Kasumi-1 (cell line): ENCODE measurements around the gene ST3GAL3.

ENCODE experiments used
- DNase-seq, 2 experiments: peaks; one replicate each; lab custom pipeline; 2025; lab: John Stamatoyannopoulos, UW

ST3GAL3 gene

DNA sequence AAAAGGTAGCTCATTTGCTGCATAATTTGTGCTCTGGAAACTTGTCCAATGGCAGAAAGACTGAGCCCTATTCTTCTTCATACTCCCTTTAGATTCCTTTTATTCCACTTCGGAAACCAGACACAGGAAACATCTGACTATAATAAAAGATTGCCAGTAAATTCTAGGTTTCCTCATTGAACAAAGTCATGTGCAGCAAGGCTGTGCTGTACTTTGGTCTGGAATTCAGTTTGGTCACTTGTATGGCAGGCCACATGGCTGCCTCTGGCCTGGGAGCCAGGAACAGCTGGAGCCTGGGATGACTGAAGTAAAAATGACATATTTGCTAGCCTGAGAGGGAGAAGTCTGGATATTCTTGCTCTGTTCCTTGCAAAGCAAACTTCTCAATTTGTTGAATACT lies 79.6 kb downstream of the ST3GAL3 start:
- peak; percentile 59 to 72 for DNase-seq

DNA sequence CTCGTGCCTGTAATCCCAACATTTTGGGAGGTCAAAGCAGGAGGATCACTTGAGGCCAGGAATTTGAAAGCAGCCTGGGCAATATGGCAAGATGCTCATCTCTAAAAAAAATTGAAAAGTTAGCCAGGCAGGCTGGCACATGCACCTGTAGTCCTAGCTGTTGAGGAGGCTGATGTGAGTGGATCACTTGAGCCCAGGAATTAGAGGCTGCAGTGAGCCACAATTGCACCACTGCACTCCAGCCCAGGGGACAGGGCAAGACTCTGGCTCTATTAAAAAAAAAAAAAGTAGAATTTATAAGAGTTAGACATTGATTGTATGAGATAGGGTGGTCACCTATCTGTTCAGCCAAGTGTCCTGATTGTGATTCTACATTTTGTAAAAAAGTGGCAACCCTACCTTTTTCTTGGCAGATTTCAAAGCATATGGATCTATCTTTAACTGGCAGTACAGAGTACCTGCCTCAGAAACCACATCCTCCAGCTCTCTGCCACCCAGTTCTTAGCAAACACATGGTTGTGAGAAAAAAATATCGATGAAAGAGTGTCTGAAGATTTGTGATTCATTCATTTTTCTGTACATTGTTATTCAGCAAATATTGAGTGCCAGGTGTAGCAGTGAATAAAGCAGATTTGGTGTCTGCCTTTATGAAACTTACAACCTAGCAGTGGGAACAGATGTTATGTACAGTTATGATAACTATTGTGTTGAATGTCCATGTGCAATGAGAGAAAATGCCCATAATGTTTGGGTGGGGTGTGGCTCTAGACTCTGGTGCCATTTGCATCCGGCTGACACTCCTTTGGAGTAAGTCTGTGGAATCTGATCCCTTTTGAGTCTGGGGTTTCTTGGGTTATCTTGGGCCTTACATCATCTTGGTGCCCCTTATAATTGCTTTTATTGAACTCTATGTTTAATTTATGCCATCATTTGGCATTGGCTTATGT lies 82.5 kb downstream of the ST3GAL3 start:
- DNase-seq, result peak in 1 of 2 experiments; percentile 18

DNA sequence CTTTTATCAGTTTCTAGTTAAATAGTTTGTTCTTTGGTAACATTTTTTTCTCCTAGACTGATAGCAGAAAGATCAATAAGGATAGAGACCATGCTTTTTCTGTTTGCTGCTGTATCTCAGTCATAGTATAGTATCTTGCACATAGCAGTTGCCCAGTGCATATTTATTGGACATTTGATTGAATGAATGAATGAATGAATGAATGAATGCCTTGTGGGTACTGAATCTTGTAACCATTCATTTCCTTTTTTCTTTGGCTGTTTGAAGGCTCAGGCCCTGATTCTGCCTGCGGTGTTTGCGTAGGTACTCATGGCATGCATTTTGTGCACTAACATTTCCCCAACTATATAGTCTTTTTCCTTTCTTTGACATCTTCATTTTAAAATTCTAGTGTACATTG lies 83.9 kb downstream of the ST3GAL3 start:
- no peak for DNase-seq

DNA sequence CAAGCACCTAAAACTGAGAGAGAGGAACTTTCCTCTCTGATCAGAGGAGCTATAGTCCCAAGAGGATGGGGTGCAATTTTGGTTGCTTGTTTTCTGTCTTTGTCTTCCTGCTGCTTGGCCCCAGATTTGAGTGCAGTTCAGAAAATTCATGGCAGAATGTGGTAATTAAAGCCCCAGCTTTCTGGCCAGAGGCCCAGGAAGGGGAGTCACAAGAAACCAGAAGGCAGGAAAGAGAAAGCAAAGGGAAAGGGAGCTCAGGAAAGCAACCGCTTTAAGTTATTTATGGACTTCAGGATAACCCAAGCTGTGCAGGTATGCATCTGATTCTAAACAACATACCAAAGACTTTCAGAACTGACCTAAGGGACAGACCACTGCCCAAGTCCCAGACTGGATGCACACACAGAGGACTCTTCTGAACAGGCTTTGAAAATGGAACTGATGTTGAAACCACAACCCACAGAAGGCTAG lies 88.8 kb downstream of the ST3GAL3 start:
- peak; percentile 58 to 63 for DNase-seq

DNA sequence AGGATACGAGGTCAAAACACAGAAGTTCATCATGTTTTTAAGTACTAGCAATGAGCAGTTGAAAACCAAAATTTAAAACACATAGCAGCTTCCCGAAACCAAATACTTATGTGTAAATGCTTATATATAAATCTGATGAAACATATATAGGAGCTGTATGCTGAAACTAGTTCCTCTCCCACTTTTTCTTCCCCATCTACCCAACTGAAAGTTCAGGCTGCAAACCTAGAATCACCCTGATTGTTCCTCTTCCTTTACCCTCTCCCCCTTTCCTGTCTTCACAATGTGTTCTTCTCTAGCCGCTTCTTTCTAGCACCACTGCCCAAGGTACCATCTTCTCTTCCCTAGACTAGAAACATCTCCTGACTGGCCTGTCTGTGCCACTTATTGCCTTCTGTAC lies 90.6 kb downstream of the ST3GAL3 start:
- DNase-seq, result peak; percentile 75 to 86

DNA sequence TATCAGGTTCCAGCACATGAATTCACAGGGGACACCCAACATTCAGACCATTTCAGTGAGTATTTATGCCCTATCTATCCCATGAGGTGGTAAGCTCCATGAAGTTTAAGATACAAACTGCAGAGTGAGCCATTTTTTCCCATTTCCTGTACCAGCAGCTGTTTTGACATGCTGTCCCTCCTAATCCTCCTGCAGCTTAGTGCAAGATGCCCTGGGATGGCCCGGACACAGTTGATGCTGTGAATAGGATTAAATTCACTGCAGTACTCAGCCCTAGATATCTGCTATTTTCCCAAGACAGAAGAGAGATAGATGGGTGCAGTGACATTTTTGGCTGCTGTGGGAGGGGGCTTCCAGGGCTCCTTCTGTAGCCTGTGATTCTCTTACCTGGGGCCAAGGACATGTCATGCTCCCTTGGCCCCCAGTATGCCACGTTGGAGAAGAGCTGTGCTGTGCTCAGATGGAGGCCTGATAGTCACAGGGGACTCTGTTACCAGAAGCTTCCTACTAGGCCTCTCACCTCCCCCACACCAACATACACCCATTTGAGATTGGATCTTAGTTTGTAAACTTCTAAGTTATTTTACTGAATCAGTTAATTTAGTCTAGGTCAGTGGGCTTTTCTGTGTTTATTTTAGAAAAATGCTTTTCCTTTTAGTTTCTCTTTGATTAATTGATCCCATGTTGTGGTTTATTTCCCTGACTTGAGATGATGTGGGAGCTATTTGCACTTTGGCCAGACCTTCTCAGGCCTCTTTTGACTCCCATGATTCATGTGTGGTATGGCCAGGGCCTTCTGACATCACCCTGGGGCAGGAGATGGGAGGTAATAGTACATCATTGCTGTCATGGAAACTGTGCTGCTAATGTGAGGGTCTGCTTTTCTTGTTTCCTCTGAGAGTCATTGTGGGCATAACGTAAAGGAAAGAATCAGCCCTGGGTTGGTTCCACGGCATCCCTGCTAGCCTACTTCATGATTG lies 92.6 kb downstream of the ST3GAL3 start:
- no peak for DNase-seq

DNA sequence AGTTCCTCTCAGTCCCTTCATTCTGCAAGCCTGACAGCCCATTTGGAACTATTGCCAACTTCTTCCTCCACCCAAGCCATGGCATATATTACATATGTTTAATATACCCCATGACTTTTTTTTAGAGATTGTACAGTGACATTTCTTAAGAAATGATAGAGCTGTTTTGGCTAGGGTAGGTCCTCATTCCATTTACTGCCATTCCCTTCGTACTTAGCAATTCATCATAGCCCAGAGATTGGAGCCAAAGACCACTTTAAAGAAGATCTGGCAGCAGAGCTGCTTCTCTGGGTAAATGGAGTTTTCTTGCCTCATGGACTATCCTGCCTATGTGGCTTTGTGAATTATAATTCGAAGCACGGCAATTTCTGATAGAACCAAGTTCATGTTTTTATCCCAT lies 93.4 kb downstream of the ST3GAL3 start:
- no peak for DNase-seq

DNA sequence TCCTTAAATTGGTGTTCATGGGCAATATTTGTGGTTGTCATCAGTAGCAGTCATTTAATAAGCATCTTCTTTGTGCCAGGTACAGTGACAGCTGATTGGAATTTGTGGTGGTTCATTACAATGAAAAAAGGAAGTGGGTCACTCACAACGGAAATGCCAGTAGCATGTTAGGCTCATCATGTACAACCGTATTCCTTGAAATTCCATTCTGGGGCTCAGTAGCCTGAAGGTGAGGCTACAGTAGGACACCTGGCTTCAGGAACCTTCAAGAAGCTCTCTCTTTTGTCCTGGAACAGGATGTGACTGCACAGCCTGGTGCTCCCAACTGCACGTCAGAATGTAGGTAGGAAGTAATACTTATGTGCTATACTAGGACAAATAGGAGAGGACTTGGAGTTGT lies 93.9 kb downstream of the ST3GAL3 start:
- peak; percentile 9 to 19 for DNase-seq

DNA sequence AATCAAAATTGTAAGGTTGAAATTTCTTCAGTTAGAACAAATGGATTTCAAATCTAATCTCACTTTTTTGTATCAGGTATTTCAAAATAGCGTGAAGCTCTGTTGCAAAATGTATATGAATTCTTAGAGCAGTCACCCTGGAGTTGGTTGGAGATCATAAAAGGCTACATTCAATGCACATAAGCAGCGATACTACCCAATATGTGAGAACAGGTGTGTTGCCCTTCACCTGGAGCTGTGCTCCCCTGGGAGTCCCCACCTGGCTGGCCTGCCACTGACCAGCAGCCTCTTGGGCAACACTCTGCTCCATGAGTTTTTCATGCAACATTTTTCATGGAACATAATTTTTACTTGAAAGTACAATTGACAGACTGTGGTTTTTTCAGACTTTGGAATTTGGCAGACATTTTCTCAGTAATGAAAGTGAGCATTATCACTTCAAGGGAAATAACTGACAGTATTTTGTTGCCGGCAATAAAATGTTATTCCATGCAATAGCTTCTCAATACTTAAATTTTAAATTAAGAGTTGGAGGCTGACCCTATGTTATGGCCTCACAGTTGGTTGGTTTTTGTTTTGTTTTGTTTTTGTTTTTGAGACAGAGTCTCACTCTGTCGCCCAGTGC lies 95.1 kb downstream of the ST3GAL3 start:
- no peak for DNase-seq

DNA sequence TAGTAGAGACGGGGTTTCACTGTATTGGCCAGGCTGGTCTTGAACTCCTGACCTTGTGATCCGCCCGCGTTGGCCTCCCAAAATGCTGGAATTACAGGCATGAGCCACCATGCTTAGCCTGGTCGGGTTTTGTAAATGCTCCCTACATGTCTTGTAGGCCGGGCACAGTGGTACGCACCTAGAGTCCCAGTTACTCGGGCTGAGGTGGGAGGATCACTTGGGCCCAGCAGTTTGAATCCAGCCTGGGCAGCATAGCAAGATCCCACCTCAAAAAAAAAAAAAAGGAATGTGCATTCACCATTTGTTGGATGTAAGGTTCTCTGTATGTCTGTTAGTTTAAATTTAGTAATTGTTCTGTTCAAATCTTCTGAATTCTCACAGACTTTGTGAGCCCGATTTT lies 95.8 kb downstream of the ST3GAL3 start:
- DNase-seq, result no peak

DNA sequence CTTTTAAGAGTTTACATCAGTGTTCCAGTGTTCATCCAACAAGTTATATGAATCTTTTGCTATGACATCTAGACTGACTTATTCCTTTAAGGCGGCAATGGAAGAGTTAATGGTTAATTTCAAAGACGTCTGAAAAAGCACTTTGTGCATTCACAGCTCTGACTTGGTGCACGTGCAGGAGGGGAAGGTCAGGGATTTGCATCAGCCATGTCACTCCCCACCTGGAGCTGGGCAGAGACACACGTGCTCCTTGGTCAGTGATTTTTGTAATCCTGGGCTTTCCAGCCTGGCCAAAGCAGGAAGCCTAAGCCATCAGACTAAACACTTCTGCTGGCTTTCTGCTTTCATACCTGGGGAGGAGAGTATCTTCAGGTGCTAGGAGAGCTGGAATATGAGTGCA lies 96.3 kb downstream of the ST3GAL3 start:
- DNase-seq, result no peak

DNA sequence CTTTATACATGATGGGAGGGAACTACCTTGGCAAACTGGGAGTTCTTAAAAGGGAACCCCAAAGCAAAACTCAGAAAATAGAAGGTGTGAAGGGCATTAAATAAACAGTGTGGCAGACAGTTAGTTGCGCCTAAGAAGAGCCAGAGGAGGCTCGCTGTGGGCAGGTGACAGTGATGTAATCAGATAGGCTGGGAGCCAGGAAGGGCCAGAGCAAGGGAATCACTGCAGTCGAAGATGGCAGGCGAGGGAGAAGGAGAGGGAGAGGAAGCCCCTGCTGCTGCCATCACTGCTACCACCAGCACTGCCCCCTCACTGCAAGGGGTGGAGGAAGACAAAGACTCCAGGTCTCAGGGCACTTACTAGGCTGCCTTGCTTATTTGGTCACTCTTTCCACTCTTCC lies 97.2 kb downstream of the ST3GAL3 start:
- DNase-seq, result no peak

DNA sequence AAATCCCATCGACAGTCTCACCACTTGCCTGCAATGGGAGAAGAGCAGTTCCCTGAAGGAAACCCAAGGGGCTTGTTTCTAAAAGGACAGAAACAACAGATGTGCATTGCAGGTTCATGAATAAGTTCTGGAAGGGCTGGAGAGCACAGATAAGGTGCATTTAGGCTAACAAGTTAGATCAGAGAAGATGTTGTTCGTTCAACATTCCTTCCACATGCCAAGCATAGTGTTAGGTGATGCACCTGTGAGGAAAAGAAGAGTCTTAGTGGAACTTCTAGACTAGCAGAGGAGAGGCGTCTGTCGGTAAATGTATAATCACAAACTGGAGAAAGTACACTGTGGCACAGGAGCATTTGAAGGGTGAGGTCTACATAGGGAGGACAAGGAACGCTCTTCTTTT lies 98.0 kb downstream of the ST3GAL3 start:
- no peak for DNase-seq

DNA sequence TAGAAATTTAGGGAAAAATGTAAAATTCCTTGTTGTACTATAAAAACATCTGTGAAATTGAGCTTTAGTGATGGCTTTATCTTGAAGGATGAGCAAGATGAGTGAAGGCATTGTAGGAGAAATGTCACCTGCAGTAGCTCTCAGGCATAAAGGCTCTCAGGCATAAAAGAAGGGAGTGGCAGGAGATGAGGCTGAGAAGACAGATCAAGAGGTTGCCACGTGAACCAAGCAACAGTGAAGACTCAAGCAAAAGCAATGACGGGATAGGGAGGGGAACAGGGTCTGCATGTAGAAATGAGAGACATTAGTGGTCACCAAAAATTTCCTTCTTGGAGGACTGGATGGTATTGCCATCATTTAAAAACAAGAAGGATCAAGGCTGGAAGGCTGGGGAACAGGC lies 98.8 kb downstream of the ST3GAL3 start:
- DNase-seq, result no peak

DNA sequence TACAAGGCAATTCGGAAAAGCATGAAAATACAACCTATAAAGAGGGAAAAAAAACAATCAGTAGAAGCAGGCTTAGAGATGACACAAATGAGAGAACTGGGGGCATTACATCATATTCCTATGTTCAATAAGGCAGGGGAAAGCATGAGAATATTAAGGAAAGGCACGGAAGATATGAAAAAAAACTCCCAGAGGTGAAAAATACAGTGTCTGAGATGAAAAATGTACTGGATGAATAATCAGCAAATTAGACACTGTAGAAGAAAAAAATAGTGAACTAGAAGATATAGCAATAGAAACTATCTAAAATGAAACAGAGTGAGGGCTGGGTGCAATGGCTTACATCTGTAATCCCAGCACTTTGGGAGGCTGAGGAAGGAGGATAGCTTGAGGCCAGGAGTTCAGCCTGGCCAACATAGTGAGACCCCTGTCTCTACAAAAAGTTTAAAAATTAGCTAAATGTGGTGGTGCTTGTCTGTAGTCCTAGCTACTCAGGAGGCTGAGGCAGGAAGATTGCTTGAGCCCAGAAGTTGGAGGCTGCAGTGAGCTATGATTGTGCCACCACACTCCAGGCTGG lies 101.8 kb downstream of the ST3GAL3 start:
- no peak for DNase-seq

DNA sequence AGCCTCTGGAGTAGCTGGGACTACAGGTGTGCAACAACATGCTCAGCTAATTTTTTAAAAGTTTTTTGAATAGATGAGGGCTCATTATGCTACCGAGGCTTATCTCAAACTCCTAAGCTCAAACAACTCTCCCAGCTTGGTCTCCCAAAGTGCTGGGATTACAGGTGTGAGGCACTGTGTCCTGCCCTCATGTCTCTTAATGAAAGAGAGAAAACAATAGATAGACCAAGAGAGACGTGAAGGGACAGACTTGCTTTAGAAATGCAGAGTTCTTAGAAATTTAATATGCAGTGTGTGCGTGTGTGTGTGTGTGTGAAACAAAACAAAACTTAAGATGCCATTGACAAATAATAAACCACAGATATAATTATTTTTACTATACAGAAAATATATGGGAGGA lies 105.2 kb downstream of the ST3GAL3 start:
- DNase-seq, result no peak

DNA sequence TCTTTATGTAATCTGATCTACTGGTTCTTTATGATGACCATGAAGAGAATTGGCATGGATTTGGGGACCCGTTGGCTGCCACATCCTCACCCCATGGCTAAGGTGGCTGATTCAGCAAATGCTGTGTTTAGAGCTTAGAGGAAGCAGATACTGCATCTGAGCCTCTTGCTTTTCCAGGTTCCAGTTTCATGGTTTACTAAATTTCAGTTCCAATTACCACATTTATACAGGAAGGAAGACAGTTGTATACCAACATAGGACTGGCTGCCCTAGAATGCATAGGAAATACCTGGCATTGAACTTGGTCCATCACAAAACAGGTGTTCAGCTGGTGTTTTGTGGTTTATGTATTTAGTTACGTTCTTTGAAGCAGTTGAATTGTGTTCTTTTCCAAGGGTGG lies 107.1 kb downstream of the ST3GAL3 start:
- DNase-seq, result no peak

DNA sequence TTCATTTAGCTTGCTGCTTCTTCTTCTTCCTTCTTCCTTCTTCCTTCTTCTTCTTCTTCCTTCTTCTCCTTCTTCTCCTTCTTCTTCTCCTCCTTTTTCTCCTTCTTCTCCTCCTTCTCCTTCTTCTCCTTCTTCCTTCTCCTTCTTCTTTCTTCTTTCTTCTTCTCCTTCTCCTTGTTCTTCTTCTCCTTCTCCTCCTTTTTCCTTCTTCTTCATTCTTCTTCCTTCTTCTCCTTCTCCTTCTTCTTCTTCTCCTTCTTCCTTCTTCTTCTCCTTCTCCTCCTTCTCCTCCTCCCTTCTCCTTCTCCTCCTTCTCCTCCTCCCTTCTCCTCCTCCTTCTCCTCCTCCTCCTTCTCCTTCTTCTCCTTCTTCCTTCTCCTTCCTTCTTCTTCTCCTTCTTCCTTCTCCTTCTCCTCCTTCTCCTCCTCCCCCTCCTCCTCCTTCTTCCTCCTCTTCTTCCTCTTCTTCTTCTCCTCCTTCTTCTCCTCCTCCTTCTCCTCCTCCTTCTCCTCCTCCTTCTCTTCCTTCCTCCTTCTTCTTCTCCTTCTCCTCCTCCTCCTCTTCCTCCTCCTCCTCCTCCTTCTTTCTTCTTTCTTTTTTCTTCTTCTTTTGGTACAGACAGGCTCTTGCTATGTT lies 110.1 kb downstream of the ST3GAL3 start:
- no peak for DNase-seq

DNA sequence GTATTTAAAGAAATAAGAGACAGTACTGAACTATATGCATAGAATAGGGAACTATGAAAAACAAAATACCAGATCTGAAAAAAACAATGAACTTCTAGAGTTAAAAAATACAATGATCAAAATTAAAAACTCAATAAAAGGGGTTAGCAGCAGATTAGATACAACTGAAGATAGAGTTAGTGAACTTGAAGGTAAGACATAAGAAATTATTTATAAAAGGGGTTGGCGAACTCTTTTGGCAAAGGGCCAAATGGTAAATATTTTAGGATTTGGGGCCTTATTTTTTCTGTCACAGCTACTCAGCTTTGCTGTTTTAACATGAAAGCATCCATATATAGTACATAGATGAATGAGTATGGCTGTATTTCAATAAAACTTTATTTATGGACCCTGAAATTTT lies 111.4 kb downstream of the ST3GAL3 start:
- DNase-seq, result no peak

DNA sequence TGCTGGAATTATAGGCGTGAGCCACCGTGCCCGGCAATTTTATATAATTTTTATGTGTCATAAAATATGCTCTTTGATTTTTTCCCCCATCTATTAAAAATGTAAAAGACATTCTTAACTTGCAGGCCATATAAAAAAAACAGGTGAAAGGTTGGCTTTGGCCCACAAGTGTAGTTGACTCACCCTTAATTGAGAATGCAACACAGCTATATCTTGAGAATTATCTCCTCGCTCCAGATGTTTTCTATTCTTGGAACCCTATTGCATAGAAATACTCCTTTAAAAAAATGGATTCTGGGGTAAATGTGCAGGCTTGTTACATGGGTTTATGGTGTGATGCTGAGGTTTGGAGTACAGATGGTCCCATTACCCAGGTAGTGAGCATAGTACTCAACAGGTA lies 112.0 kb downstream of the ST3GAL3 start:
- no peak for DNase-seq

DNA sequence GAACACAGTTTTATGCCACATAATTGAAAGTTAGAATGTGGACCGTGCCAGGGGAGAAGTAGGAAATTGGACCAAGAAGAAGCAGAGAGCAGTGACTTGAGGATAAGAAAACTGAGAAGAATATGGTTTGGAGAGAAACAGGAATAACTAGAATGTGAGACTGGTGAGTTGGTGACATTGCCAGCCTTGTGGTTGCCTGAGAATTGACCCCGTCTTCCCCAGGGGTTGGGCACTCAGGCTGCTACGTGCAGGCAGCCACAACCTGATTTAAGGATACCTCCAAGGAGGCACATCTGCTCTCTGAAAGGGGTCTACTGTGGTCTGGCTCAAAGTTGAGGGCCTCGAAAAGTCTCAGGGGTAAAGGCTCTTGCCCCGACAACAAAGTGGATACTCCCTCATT lies 114.1 kb downstream of the ST3GAL3 start:
- DNase-seq, result no peak
